ENCODE results near the gene B4GALT4. TPM values are rescaled to one million over a fixed set of nuclear protein-coding genes. Genes with fewer than 3 reads are reported as not detected.

Gene B4GALT4
- total RNA-seq, 4 donors from 2014 or later: 16.2 to 27.3 (median 21.2) TPM

- Histone ChIP-seq H3K4me3 (peak overlapping the region; percentile 58 to 91 (median 84)), H3K4me1 (peaks cover 0 to 49% (median 11%) of the 10 kb centered on the region in 4 donors), H3K9me3 (no peaks in the 10 kb centered on the region), H3K36me3 (peaks cover 0 to 11% (median 0%) of the 10 kb centered on the region in 3 donors), H3K27me3 (no peaks in the 10 kb centered on the region), H3K27ac (peak overlapping the region; percentile 87 to 98 (median 96))
- peak in 1 of 2 donors; percentile 24 for DNase-seq (ENCODE audit: low spot score in 2 of 2)
- whole genome bisulfite sequencing, 2 donors: 4 to 6% methylated on average over 12 to 16 of the region's 16 CpGs
- TF ChIP-seq CTCF (IDR thresholded peaks at IDR 0.05) (no peak), EP300 (IDR thresholded peaks at IDR 0.05) (no peak), POLR2A (IDR thresholded peaks at IDR 0.05) (no peak)
Measured at GRCh38 chr3:119240101-119240590, 532 bp downstream of the B4GALT4 start.

GRCh38 chr3:119239206-119239820 lies 1.4 kb downstream of the B4GALT4 start:
- no peaks in the 10 kb centered on the region for H3K27me3 ChIP-seq
- H3K4me3 ChIP-seq: peak overlapping the region; percentile 58 to 91 (median 84)
- peaks cover 0 to 20% (median 0%) of the 10 kb centered on the region in 3 donors for H3K36me3 ChIP-seq
- no peak for DNase-seq (ENCODE audit: low spot score in 2 of 2)
- WGBS, 2 donors: 60 to 61% methylated on average over 5 of the region's 5 CpGs
- H3K4me1 ChIP-seq: peaks cover 0 to 57% (median 14%) of the 10 kb centered on the region in 4 donors
- peak overlapping the region; percentile 87 to 98 (median 96) for H3K27ac ChIP-seq
- no peak for TF ChIP-seq CTCF (IDR thresholded peaks at IDR 0.05)
- TF ChIP-seq EP300 (IDR thresholded peaks at IDR 0.05): no peak
- no peak for TF ChIP-seq POLR2A (IDR thresholded peaks at IDR 0.05)
- H3K9me3 ChIP-seq: no peaks in the 10 kb centered on the region

GRCh38 chr3:119238363-119238762 lies 2.3 kb downstream of the B4GALT4 start:
- H3K27ac ChIP-seq: peak overlapping the region in 3 of 4 donors; percentile 95 to 98 (median 98)
- peaks cover 0 to 28% (median 0%) of the 10 kb centered on the region in 3 donors for H3K36me3 ChIP-seq
- peaks cover 0 to 58% (median 14%) of the 10 kb centered on the region in 4 donors for H3K4me1 ChIP-seq
- H3K9me3 ChIP-seq: no peaks in the 10 kb centered on the region
- TF ChIP-seq POLR2A (IDR thresholded peaks at IDR 0.05): no peak
- TF ChIP-seq EP300 (IDR thresholded peaks at IDR 0.05): no peak
- TF ChIP-seq CTCF (IDR thresholded peaks at IDR 0.05): no peak
- DNase-seq (ENCODE audit: low spot score in 2 of 2): no peak
- no peaks in the 10 kb centered on the region for H3K27me3 ChIP-seq
- H3K4me3 ChIP-seq: no peak overlapping the region
- 72 to 75% methylated on average over 4 of the region's 4 CpGs for WGBS, 2 donors

GRCh38 chr3:119237299-119237698 lies 3.4 kb downstream of the B4GALT4 start:
- TF ChIP-seq POLR2A (IDR thresholded peaks at IDR 0.05): no peak
- TF ChIP-seq EP300 (IDR thresholded peaks at IDR 0.05): no peak
- no peak for TF ChIP-seq CTCF (IDR thresholded peaks at IDR 0.05)
- Histone ChIP-seq H3K27ac (peak overlapping the region in 1 of 4 donors; percentile 21), H3K4me3 (no peak overlapping the region), H3K27me3 (no peaks in the 10 kb centered on the region), H3K9me3 (no peaks in the 10 kb centered on the region), H3K4me1 (peaks cover 0 to 58% (median 14%) of the 10 kb centered on the region in 4 donors), H3K36me3 (peaks cover 0 to 39% (median 5%) of the 10 kb centered on the region in 3 donors)
- DNase-seq (ENCODE audit: low spot score in 2 of 2): no peak

GRCh38 chr3:119236756-119237155 lies 3.9 kb downstream of the B4GALT4 start:
- H3K36me3 ChIP-seq: peaks cover 0 to 41% (median 5%) of the 10 kb centered on the region in 3 donors
- H3K4me1 ChIP-seq: peaks cover 0 to 56% (median 14%) of the 10 kb centered on the region in 4 donors
- 79 to 87% methylated on average over 7 of the region's 7 CpGs for WGBS, 2 donors

More at GRCh38 chr3:119236756-119237155, 3.9 kb downstream of the B4GALT4 start:
- no peak for DNase-seq (ENCODE audit: low spot score in 2 of 2)
- Histone ChIP-seq H3K27ac (peak overlapping the region in 1 of 4 donors; percentile 21), H3K4me3 (no peak overlapping the region), H3K27me3 (no peaks in the 10 kb centered on the region), H3K9me3 (no peaks in the 10 kb centered on the region)
- TF ChIP-seq POLR2A (IDR thresholded peaks at IDR 0.05): no peak
- TF ChIP-seq EP300 (IDR thresholded peaks at IDR 0.05): no peak

Data from tibial nerve (tissue), 4 donors.